IMR-90 (cell line): ENCODE results near the gene AREL1. TPM values are rescaled to one million over a fixed set of nuclear protein-coding genes. Genes with fewer than 3 reads are reported as not detected.

ENCODE experiments used
- ATAC-seq: fragments of 200-7000 bp; cut with Tn5 transposase; 2 replicates; pipeline ENCODE4 v1.9.1; 2020; ENCODE audit warnings: low read depth, mild to moderate bottlenecking, moderate library complexity
- BruUV-seq: library from RNA; stranded (reverse); fragments of 400-500 nt; replicated peaks from 2 replicates; lab custom pipeline; 2021; lab: Mats Ljungman, UMichigan
- CTCF ChIA-PET: fragments of 300-600 bp; formaldehyde crosslinking; extraction: SDS; loops from one replicate; lab custom pipeline; 2021; ENCODE audit warnings: antibody characterized with exemption; lab: Yijun Ruan, JAX
- POLR2A ChIA-PET: fragments of 300-600 bp; sonication (Branson Sonifier 250); formaldehyde crosslinking; loops from one replicate; lab custom pipeline; 2022; ENCODE audit warnings: antibody characterized with exemption; ENCODE audit not compliant: unreplicated experiment; lab: Charles Lee
- DNase-seq: peaks from one replicate; pipeline ENCODE4 v3.0.0; 2013
- H2AFZ ChIP-seq: replicated peaks from 2 replicates; pipeline ENCODE3; 2013; ENCODE audit warnings: low read length, mild to moderate bottlenecking; ENCODE audit not compliant: poor library complexity
- H2AK5ac ChIP-seq: 2 replicates; pipeline ENCODE4 v1.6.1; 2013; ENCODE audit warnings: low read depth, low read length, inconsistent platforms
- H2AK9ac ChIP-seq: replicated peaks from 2 replicates; pipeline ENCODE3; 2013; ENCODE audit warnings: mild to moderate bottlenecking, low read depth, low read length, moderate library complexity; ENCODE audit not compliant: poor library complexity
- H2BK120ac ChIP-seq: 2 replicates; pipeline ENCODE4 v1.6.1; 2013; ENCODE audit warnings: low read depth, low read length, inconsistent platforms
- H2BK15ac ChIP-seq: 3 replicates; pipeline ENCODE4 v1.6.1; 2013; ENCODE audit warnings: low read depth, low read length, inconsistent platforms
- H2BK20ac ChIP-seq: 2 replicates; pipeline ENCODE4 v1.6.1; 2013; ENCODE audit warnings: low read depth, mild to moderate bottlenecking, inconsistent platforms, low read length, moderate library complexity
- H2BK5ac ChIP-seq: 2 replicates; pipeline ENCODE4 v1.6.1; 2013; ENCODE audit warnings: mild to moderate bottlenecking, low read depth, low read length, inconsistent platforms; ENCODE audit not compliant: poor library complexity, severe bottlenecking
- H3K14ac ChIP-seq: replicated peaks from 2 replicates; pipeline ENCODE4 v1.6.1; 2013; ENCODE audit warnings: low read depth, low read length, inconsistent platforms
- H3K18ac ChIP-seq: 2 replicates; pipeline ENCODE4 v1.6.1; 2013; ENCODE audit warnings: low read depth, low read length, control low read depth
- H3K23ac ChIP-seq: 2 replicates; pipeline ENCODE4 v1.6.1; 2013; ENCODE audit warnings: low read depth, low read length, inconsistent platforms
- H3K27ac ChIP-seq: 2 replicates; pipeline ENCODE4 v1.5.1; 2013; ENCODE audit warnings: mild to moderate bottlenecking, control low read depth, low read length; ENCODE audit not compliant: insufficient read depth
- H3K27me3 ChIP-seq: 2 replicates; pipeline ENCODE4 v1.6.1; 2013; ENCODE audit warnings: low read length; ENCODE audit not compliant: control insufficient read depth, insufficient read depth
- H3K36me3 ChIP-seq: 2 replicates; pipeline ENCODE4 v1.6.1; 2013; ENCODE audit warnings: low read length, mixed read lengths; ENCODE audit not compliant: control insufficient read depth, insufficient read depth
- H3K4ac ChIP-seq: 2 replicates; pipeline ENCODE4 v1.6.1; 2013; ENCODE audit warnings: low read depth, low read length, inconsistent platforms
- H3K4me1 ChIP-seq: 2 replicates; pipeline ENCODE4 v1.6.1; 2013; ENCODE audit warnings: low read length, mixed read lengths; ENCODE audit not compliant: control insufficient read depth, insufficient read depth
- H3K4me2 ChIP-seq: 2 replicates; pipeline ENCODE4 v1.6.1; 2013; ENCODE audit warnings: low read depth, mild to moderate bottlenecking, control low read depth, low read length, moderate library complexity
- H3K4me3 ChIP-seq: 2 replicates; pipeline ENCODE4 v1.5.1; 2013; ENCODE audit warnings: low read depth, mild to moderate bottlenecking, control low read depth, low read length, moderate library complexity; ENCODE audit not compliant: insufficient read depth
- H3K56ac ChIP-seq: 2 replicates; pipeline ENCODE4 v1.6.1; 2013; ENCODE audit warnings: low read length, inconsistent platforms; ENCODE audit not compliant: insufficient read depth; ENCODE audit errors: extremely low read depth
- H3K79me1 ChIP-seq, 2 experiments: 2 replicates each; pipeline ENCODE4 v1.6.1; 2013; ENCODE audit warnings: low read length in 2 of 2, inconsistent platforms in 1 of 2, low read depth in 1 of 2
- H3K9ac ChIP-seq: 2 replicates; pipeline ENCODE4 v1.6.1; 2013; ENCODE audit warnings: low read depth, low read length, control low read depth
- H3K9me1 ChIP-seq: 2 replicates; pipeline ENCODE4 v1.6.1; 2013; ENCODE audit warnings: low read length, inconsistent platforms; ENCODE audit not compliant: insufficient read depth
- H3K9me3 ChIP-seq: 2 replicates; pipeline ENCODE4 v1.6.1; 2013; ENCODE audit warnings: low read length; ENCODE audit not compliant: control insufficient read depth, insufficient read depth
- H4K20me1 ChIP-seq: 2 replicates; pipeline ENCODE4 v1.6.1; 2013; ENCODE audit warnings: low read length, inconsistent platforms; ENCODE audit not compliant: insufficient read depth
- H4K5ac ChIP-seq: 2 replicates; pipeline ENCODE4 v1.6.1; 2013; ENCODE audit warnings: mild to moderate bottlenecking, low read depth, low read length, control low read depth
- H4K8ac ChIP-seq, 2 experiments: 2 replicates each; pipeline ENCODE4 v1.6.1; 2013; ENCODE audit warnings: low read depth in 2 of 2, low read length in 2 of 2, control low read depth in 1 of 2, inconsistent platforms in 1 of 2
- H4K91ac ChIP-seq: 2 replicates; pipeline ENCODE4 v1.6.1; 2013; ENCODE audit warnings: low read depth, low read length, inconsistent platforms; ENCODE audit not compliant: insufficient read depth
- CEBPB ChIP-seq: IDR thresholded peaks from 2 replicates; pipeline ENCODE4 v1.6.1; 2012; ENCODE audit warnings: low read depth, low read length, improper control_type of control experiment
- ELK1 ChIP-seq: fragments of 150-350 bp; IDR thresholded peaks from 2 replicates; pipeline ENCODE4 v1.6.1; 2016; ENCODE audit warnings: low read depth, mild to moderate bottlenecking, low read length, moderate library complexity, borderline replicate concordance
- FOS ChIP-seq: fragments of 150-350 bp; IDR thresholded peaks from 2 replicates; pipeline ENCODE4 v1.6.1; 2016; ENCODE audit warnings: low read depth, low read length
- MAFK ChIP-seq: IDR thresholded peaks from 2 replicates; pipeline ENCODE4 v1.6.1; 2012; ENCODE audit warnings: low read depth, low read length, improper control_type of control experiment
- MXI1 ChIP-seq: IDR thresholded peaks from 2 replicates; pipeline ENCODE4 v1.6.1; 2012; ENCODE audit warnings: low read depth, mild to moderate bottlenecking, low read length, moderate library complexity, borderline replicate concordance
- RAD21 ChIP-seq: IDR thresholded peaks from 2 replicates; pipeline ENCODE4 v1.6.1; 2012; ENCODE audit warnings: low read length, improper control_type of control experiment
- RCOR1 ChIP-seq: IDR thresholded peaks from 2 replicates; pipeline ENCODE4 v1.6.1; 2012; ENCODE audit warnings: mild to moderate bottlenecking, low read length, improper control_type of control experiment; ENCODE audit not compliant: insufficient replicate concordance
- WGBS, 2 experiments: methylation state at CpG; one replicate each; pipeline versions ENCODE4 v1.1.5 to v1.1.7; 2013; ENCODE audit warnings: missing lambda C conversion rate in 2 of 2; ENCODE audit not compliant: insufficient read length in 1 of 2; ENCODE audit errors: extremely low coverage in 2 of 2; 5-methylcytosine and 5-hydroxymethylcytosine counted together
- dilution Hi-C: fragments of 300-500 bp; cut with HindIII; formaldehyde crosslinking; loops from one replicate; pipeline ENCODE4 v1.14.3; 2018; ENCODE audit warnings: low sequenced_read_pairs; ENCODE audit not compliant: unreplicated experiment
- in situ Hi-C: fragments of 300-500 bp; cut with MboI; formaldehyde crosslinking; loops from 3 replicates; pipeline ENCODE4 v1.14.3; 2019; ENCODE audit warnings: low sequenced_read_pairs, inconsistent platforms, mixed read lengths
- intact Hi-C: fragments of 100-400 bp; cut with micrococcal nuclease; formaldehyde crosslinking; loops from 2 replicates; pipeline ENCODE4 v1.10.0; 2022
- polyA plus RNA-seq, 3 experiments: library from polyadenylated mRNA; depleted of rRNA; stranded (reverse); fragments of >200 nt; gene quantifications; 2 replicates each; pipeline ENCODE4 v1.2.3, GENCODE V29; 2012; ENCODE audit warnings: low replicate concordance in 1 of 3
- total RNA-seq: library from RNA; depleted of rRNA; stranded (reverse); fragments of >200 nt; gene quantifications from 2 replicates; pipeline ENCODE4 v1.2.3, GENCODE V29; 2012

Gene AREL1
- total and polyA plus RNA-seq, 2 of the 4 experiments (the other 2 are of a cell fraction) = 30.0 to 39.3 TPM

- H4K91ac ChIP-seq = no peak overlapping the region
- H4K5ac ChIP-seq = no peak overlapping the region
- no peak overlapping the region for H3K18ac ChIP-seq
- DNase-seq = no peak
- no peak overlapping the region for H2BK120ac ChIP-seq
- H3K14ac ChIP-seq = no peak overlapping the region
- ChIA-PET POLR2A (no interaction called here), CTCF (no interaction called here)
- BruUV-seq = no TSS peak
- 20% methylated on average over 1 of the region's 3 CpGs; no CpG with 5 or more reads in 1 of the 2 experiments for WGBS, 2 experiments
- H2AK5ac ChIP-seq = no peak overlapping the region
- no peaks in the 10 kb centered on the region for H3K4me1 ChIP-seq
- peaks cover 17 to 25% of the 10 kb centered on the region in 2 experiments; a peak in 3 of 4 replicates for H3K79me1 ChIP-seq
- no peak overlapping the region for H2AFZ ChIP-seq
- no peak overlapping the region for H3K23ac ChIP-seq
- H3K4me3 ChIP-seq = no peak overlapping the region
- no peak overlapping the region for H3K27ac ChIP-seq
- H3K4ac ChIP-seq = no peak overlapping the region
- intact Hi-C loops (no loop called here), dilution Hi-C loops (no loop called here), in situ Hi-C loops (no loop called here)
- no peak overlapping the region for H3K56ac ChIP-seq
- peaks cover 31% of the 10 kb centered on the region for H3K36me3 ChIP-seq
- ATAC-seq = no peak
- no peak overlapping the region for H2AK9ac ChIP-seq
- H2BK15ac ChIP-seq = no peak overlapping the region
- H3K9me1 ChIP-seq = no peaks in the 10 kb centered on the region; the same call in 1 of the 2 replicates
- H2BK20ac ChIP-seq = no peak overlapping the region
- no peak overlapping the region for H3K9ac ChIP-seq
- TF ChIP-seq MXI1 (no peak), FOS (no peak), CEBPB (no peak), RAD21 (no peak), RCOR1 (no peak), ELK1 (no peak), MAFK (no peak)
- H3K9me3 ChIP-seq = no peaks in the 10 kb centered on the region
- H4K8ac ChIP-seq = no peak overlapping the region
- H3K27me3 ChIP-seq = no peaks in the 10 kb centered on the region
- H4K20me1 ChIP-seq = no peaks in the 10 kb centered on the region
- H3K4me2 ChIP-seq = no peak overlapping the region
- no peak overlapping the region for H2BK5ac ChIP-seq
Observed at GRCh38 chr14:74685921-74686678, 26.8 kb downstream of the AREL1 start.
